OCI-LY7 (cell line): ENCODE measurements around the gene NFKBIB.

ENCODE experiments used
- CTCF ChIP-seq: fragments of 200-600 bp; sonication (generic); conservative IDR thresholded peaks from 2 replicates; pipeline ENCODE4 v1.5.1; 2014; ENCODE audit warnings: mild to moderate bottlenecking, antibody characterized with exemption, low read length, moderate library complexity, mixed read lengths
- EZH2phosphoT487 ChIP-seq: fragments of 200-600 bp; sonication (generic); IDR thresholded peaks from 2 replicates; pipeline ENCODE4 v1.6.1; 2018; ENCODE audit warnings: low read depth, borderline replicate concordance, mild to moderate bottlenecking, mixed run types, antibody characterized with exemption, low read length, moderate library complexity, mixed read lengths

GRCh38 chr19:38942471-38943181, 42.9 kb downstream of the NFKBIB start:
- TF ChIP-seq CTCF: no peak
- no peak for TF ChIP-seq EZH2phosphoT487
